CD8-positive, alpha-beta memory T cell (primary cell): ENCODE data around the gene OR1F1. TPM values are rescaled to one million over a fixed set of nuclear protein-coding genes. Genes with fewer than 3 reads are reported as not detected.

Experiments
- CTCF ChIA-PET: fragments of 350-600 bp; sonication (Branson Sonifier 250); formaldehyde crosslinking; loops from one replicate; lab custom pipeline; 2021; ENCODE audit warnings: antibody characterized with exemption; lab: Charles Lee
- POLR2A ChIA-PET: fragments of 350-600 bp; sonication (Branson Sonifier 250); formaldehyde crosslinking; loops from one replicate; lab custom pipeline; 2021; ENCODE audit warnings: antibody characterized with exemption; lab: Charles Lee
- DNase-seq, 5 donors: peaks; one replicate each; pipeline versions ENCODE4 v3.0.0 to v3.0.0-alpha.2; 2020 to 2022; ENCODE audit warnings: mixed read lengths in 1 of 5
- H3K27ac ChIP-seq: one replicate; pipeline ENCODE4 v1.7.0; 2013; ENCODE audit warnings: low read depth, mild to moderate bottlenecking, low read length, moderate library complexity
- H3K27me3 ChIP-seq: 2 replicates; pipeline ENCODE4 v1.7.0; 2013; ENCODE audit warnings: low read length, mild to moderate bottlenecking; ENCODE audit not compliant: insufficient read depth, poor library complexity, severe bottlenecking
- H3K36me3 ChIP-seq: 2 replicates; pipeline ENCODE4 v1.7.0; 2013; ENCODE audit warnings: mild to moderate bottlenecking, low read length, moderate library complexity; ENCODE audit not compliant: insufficient read depth
- H3K4me1 ChIP-seq: 2 replicates; pipeline ENCODE4 v1.7.0; 2013; ENCODE audit warnings: mild to moderate bottlenecking, low read length, moderate library complexity; ENCODE audit not compliant: insufficient read depth
- H3K4me3 ChIP-seq: 2 replicates; pipeline ENCODE4 v1.7.0; 2013; ENCODE audit warnings: mild to moderate bottlenecking, low read length
- H3K9me3 ChIP-seq: 2 replicates; pipeline ENCODE4 v1.7.0; 2013; ENCODE audit warnings: mild to moderate bottlenecking, low read length
- H3K27ac Mint-ChIP-seq, 8 donors: one replicate each; pipeline ENCODE4 v1.8.0; 2020 to 2021; ENCODE audit warnings: mixed read lengths in 8 of 8, mild to moderate bottlenecking in 6 of 8, inconsistent platforms in 3 of 8, moderate library complexity in 3 of 8
- H3K27me3 Mint-ChIP-seq, 2 donors: one replicate each; pipeline ENCODE4 v1.8.0; 2020 to 2021; ENCODE audit warnings: mixed read lengths in 2 of 2, mild to moderate bottlenecking in 1 of 2, moderate library complexity in 1 of 2
- H3K36me3 Mint-ChIP-seq, 3 donors: one replicate each; pipeline ENCODE4 v1.8.0; 2020 to 2021; ENCODE audit warnings: mixed read lengths in 3 of 3, inconsistent platforms in 1 of 3, mild to moderate bottlenecking in 1 of 3
- H3K4me1 Mint-ChIP-seq, 3 donors: one replicate each; pipeline ENCODE4 v1.8.0; 2020 to 2021; ENCODE audit warnings: mixed read lengths in 3 of 3, inconsistent platforms in 1 of 3, mild to moderate bottlenecking in 1 of 3
- H3K4me3 Mint-ChIP-seq, 7 donors: one replicate each; pipeline ENCODE4 v1.8.0; 2020 to 2021; ENCODE audit warnings: mixed read lengths in 7 of 7, mild to moderate bottlenecking in 6 of 7, moderate library complexity in 4 of 7, inconsistent platforms in 2 of 7
- H3K9me3 Mint-ChIP-seq, 5 donors: one replicate each; pipeline ENCODE4 v1.8.0; 2020 to 2022; ENCODE audit warnings: mixed read lengths in 5 of 5, mild to moderate bottlenecking in 3 of 5, moderate library complexity in 2 of 5, inconsistent platforms in 1 of 5
- polyA plus RNA-seq: library from polyadenylated mRNA; unstranded; fragments of 300-500 nt; fragmentation: Illumina TruSeq; gene quantifications from one replicate; pipeline ENCODE4 v1.2.3, GENCODE V29; 2021
- total RNA-seq, 2 experiments: library from RNA; stranded (reverse); gene quantifications; one replicate each; pipeline ENCODE4 v1.2.3, GENCODE V29; 2021

Gene OR1F1
- total and polyA plus RNA-seq, 3 experiments from 2014 or later: not detected

DNA sequence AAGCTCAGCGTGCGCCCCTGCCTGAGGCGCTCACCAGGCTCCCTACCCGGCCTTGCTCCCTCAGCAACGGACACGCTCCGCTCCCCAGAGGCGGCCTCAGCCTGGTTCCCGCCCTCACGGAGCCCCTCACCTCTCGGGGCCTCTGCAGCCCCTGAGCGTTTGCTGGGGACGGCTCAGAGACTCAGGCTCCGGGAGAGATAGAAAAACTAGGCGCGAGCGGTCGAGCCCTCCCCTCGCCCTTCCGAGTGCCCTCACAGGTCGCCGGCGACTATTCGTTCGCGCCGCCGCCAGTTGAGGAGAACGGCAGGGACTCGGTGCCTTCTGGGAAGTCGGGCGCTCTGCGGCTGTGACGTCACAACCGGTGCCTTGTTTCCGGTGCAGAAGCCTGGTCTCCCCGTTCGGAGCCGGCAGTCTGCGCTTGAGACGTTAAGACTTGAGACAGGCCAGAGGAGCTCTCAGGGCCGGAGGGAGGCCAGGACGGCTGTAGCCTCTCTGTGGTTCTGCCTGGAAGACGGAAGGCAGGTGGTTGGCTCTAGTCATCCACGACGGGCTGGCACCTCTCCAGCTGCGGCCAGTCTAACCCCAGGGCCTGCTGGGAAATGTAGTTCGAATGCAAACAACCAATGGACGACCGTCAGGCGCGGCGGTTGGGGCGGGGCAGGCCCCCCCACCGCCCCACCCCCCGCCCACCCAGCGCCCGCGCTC lies 47.0 kb downstream of the OR1F1 start, which contains the start of gene ZNF200:
ZNF200 (minus strand) TSS at position 302 of the 705 bp plus-strand sequence. CDS start 1,403 bp downstream, outside the sequence.
- peaks cover 32 to 47% (median 36%) of the 10 kb centered on the region in 3 donors for H3K36me3 Mint-ChIP-seq
- ChIA-PET CTCF (interaction anchor here (1.1 kb wide), 1 partner anchor 20 kb away, joined by 4 read pairs; no protein-coding TSS in a partner anchor), POLR2A (interaction anchor here (0.6 to 1.6 kb wide), 8 partner anchors 15 to 324 kb away, joined by 3 to 5 read pairs (median 4); no protein-coding TSS in a partner anchor)
- H3K4me1 ChIP-seq: peaks cover 21% of the 10 kb centered on the region
- peak within 1 kb of the TSS; percentile 96 to 97 (median 97) for H3K27ac Mint-ChIP-seq
- H3K27ac ChIP-seq: peak within 1 kb of the TSS; percentile 92
- peaks cover 5 to 13% (median 12%) of the 10 kb centered on the region in 5 donors for H3K9me3 Mint-ChIP-seq
- H3K27me3 ChIP-seq: no peaks in the 10 kb centered on the region
- no peaks in the 10 kb centered on the region for H3K9me3 ChIP-seq
- peak; percentile 86 to 94 (median 93) for DNase-seq
- peaks cover 29% of the 10 kb centered on the region for H3K36me3 ChIP-seq
- peaks cover 37 to 47% (median 42%) of the 10 kb centered on the region in 3 donors for H3K4me1 Mint-ChIP-seq
- peak within 1 kb of the TSS; percentile 99 for H3K4me3 ChIP-seq
- H3K4me3 Mint-ChIP-seq: peak within 1 kb of the TSS; percentile 92 to 98 (median 95)
- peaks cover 0 to 2% of the 10 kb centered on the region in 2 donors for H3K27me3 Mint-ChIP-seq

DNA sequence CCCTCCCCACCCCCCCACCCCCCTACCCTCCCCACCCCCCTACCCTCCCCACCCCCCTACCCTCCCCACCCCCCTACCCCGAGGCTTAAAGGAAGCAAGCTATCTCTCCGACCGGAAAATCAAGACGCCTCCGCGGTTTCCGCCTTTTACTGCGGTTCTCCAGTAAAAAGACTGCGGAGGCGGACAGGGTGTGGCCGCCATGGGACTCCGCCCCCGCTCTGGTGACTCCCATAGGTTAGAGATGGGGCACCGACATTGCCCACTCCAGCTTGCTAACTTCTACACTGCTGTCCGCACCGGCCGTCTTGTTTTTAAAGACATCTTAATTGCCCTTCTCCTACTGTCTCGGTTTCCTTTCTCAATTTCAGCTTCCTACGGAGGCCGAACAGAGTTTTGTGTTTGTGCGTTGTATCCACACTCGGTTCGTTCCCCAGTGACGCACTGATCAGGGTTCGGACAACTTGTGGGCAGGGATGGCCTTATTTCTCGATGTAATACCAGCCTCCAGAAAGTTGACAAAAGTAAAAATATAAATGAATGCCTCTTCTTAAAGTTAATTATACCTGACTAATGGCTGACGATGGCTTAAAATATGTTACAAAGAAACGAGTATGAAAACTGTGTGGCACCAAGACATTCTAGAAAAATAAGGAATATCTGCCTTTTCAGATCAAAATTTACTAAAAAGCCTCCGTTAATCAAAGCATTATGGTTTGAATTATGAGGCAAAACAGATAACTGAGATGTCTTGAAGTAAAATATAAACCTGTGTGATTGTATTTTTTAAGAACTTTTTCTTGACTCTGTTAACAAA lies 48.1 kb downstream of the OR1F1 start:
- Histone ChIP-seq H3K4me3 (no peak overlapping the region), H3K9me3 (no peaks in the 10 kb centered on the region), H3K27ac (no peak overlapping the region), H3K36me3 (peaks cover 18% of the 10 kb centered on the region), H3K27me3 (no peaks in the 10 kb centered on the region), H3K4me1 (peaks cover 21% of the 10 kb centered on the region)
- Mint-ChIP-seq H3K4me1 (peaks cover 36 to 46% (median 36%) of the 10 kb centered on the region in 3 donors), H3K9me3 (peaks cover 0 to 6% (median 2%) of the 10 kb centered on the region in 5 donors), H3K27ac (peak overlapping the region; percentile 12 to 95 (median 80)), H3K27me3 (peaks cover 0 to 8% of the 10 kb centered on the region in 2 donors), H3K4me3 (peak overlapping the region; percentile 59 to 92 (median 80)), H3K36me3 (peaks cover 21 to 37% (median 25%) of the 10 kb centered on the region in 3 donors)
- peak; percentile 18 to 62 (median 33) for DNase-seq
- ChIA-PET CTCF (no interaction called here), POLR2A (interaction anchor here (0.6 to 1.6 kb wide), 5 partner anchors 16 to 86 kb away, joined by 4 to 5 read pairs (median 4); no protein-coding TSS in a partner anchor)

DNA sequence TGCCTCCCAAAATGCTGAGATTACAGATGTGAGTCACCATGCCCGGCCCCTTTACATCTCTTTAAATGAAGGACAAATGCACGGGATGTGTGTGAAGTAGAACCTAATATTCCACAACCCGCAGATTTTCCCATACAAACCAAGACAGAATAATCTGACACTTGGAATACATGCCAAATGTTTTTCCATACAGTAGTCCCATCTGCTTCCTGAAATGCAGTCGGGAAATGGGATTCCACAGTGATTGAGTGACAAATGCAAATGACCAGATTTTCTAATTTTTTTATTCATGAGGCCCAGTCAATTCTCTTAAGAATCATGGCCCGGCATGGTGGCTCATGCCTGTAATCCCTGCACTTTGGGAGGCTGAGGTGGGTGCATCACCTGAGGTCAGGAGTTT lies 53.8 kb downstream of the OR1F1 start:
- H3K4me3 ChIP-seq: no peak overlapping the region
- Mint-ChIP-seq H3K27ac (no peak overlapping the region), H3K4me1 (peaks cover 0 to 2% (median under 1%) of the 10 kb centered on the region in 3 donors), H3K9me3 (no peaks in the 10 kb centered on the region), H3K36me3 (peaks cover 0 to 3% (median 0%) of the 10 kb centered on the region in 3 donors), H3K4me3 (no peak overlapping the region), H3K27me3 (peaks cover 10 to 44% of the 10 kb centered on the region in 2 donors)
- ChIA-PET POLR2A (interaction anchor here (0.6 kb wide), 1 partner anchor 13 kb away, joined by 3 read pairs; no protein-coding TSS in a partner anchor), CTCF (no interaction called here)
- no peaks in the 10 kb centered on the region for H3K27me3 ChIP-seq
- no peaks in the 10 kb centered on the region for H3K9me3 ChIP-seq
- H3K4me1 ChIP-seq: no peaks in the 10 kb centered on the region
- H3K36me3 ChIP-seq: no peaks in the 10 kb centered on the region
- DNase-seq: no peak
- H3K27ac ChIP-seq: no peak overlapping the region

DNA sequence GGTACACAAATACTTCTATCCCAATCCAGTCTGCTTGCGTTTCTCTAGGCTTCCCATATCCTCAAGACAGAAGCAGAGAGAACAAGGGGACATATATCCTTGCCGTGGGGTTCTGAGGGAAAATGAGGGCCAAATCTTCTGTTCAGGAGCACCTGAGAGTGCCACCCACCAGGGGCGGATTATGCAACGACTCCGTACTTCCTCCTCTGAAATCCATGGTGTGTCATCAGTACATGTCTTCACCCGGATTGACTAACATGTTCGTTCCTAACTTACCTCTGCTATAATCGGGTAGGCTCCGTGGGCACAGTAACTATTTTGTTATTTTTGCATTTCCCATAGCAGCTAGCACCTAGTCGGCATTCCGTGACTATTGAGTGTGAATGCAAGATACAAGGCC lies 54.7 kb downstream of the OR1F1 start:
- Histone ChIP-seq H3K27me3 (no peaks in the 10 kb centered on the region), H3K4me3 (no peak overlapping the region), H3K36me3 (no peaks in the 10 kb centered on the region), H3K9me3 (no peaks in the 10 kb centered on the region), H3K27ac (no peak overlapping the region), H3K4me1 (no peaks in the 10 kb centered on the region)
- no peak for DNase-seq
- no peak overlapping the region for H3K4me3 Mint-ChIP-seq
- peaks cover 14 to 44% of the 10 kb centered on the region in 2 donors for H3K27me3 Mint-ChIP-seq
- POLR2A ChIA-PET: interaction anchor here (0.6 kb wide), 1 partner anchor 12 kb away, joined by 3 read pairs; no protein-coding TSS in a partner anchor
- H3K9me3 Mint-ChIP-seq: no peaks in the 10 kb centered on the region
- CTCF ChIA-PET: interaction anchor here (1.5 kb wide), 1 partner anchor 68 kb away, joined by 3 read pairs; no protein-coding TSS in a partner anchor
- H3K4me1 Mint-ChIP-seq: no peaks in the 10 kb centered on the region
- no peak overlapping the region for H3K27ac Mint-ChIP-seq
- peaks cover 0 to 3% (median 0%) of the 10 kb centered on the region in 3 donors for H3K36me3 Mint-ChIP-seq

DNA sequence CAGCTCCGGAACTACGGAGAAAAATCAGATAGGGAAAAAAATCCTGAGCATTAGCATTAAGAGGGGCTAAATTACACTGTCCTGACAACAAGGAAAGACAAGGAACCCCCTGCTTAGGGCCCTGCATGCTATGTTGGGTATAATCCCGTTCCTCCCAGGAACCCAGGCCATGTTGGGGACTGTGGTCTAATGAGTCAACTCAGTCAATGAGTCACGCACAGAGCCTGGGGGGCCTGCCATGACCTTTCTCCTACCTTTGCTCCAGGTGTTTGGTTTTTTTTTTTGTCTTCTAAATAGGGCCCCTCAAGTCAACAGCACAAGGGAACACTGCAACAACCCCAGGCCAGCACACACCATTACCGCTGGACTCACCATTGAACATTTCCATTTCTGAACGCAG lies 55.9 kb downstream of the OR1F1 start:
- DNase-seq: no peak
- no peaks in the 10 kb centered on the region for H3K4me1 Mint-ChIP-seq
- H3K36me3 Mint-ChIP-seq: peaks cover 0 to 3% (median 0%) of the 10 kb centered on the region in 3 donors
- H3K9me3 ChIP-seq: no peaks in the 10 kb centered on the region
- H3K27ac ChIP-seq: no peak overlapping the region
- no peak overlapping the region for H3K4me3 ChIP-seq
- no peaks in the 10 kb centered on the region for H3K9me3 Mint-ChIP-seq
- peaks cover 16 to 44% of the 10 kb centered on the region in 2 donors for H3K27me3 Mint-ChIP-seq
- ChIA-PET CTCF (interaction anchor here (1.5 kb wide), 1 partner anchor 69 kb away, joined by 3 read pairs; no protein-coding TSS in a partner anchor), POLR2A (no interaction called here)
- H3K27me3 ChIP-seq: no peaks in the 10 kb centered on the region
- H3K27ac Mint-ChIP-seq: no peak overlapping the region
- H3K4me1 ChIP-seq: no peaks in the 10 kb centered on the region
- H3K4me3 Mint-ChIP-seq: no peak overlapping the region
- H3K36me3 ChIP-seq: no peaks in the 10 kb centered on the region

DNA sequence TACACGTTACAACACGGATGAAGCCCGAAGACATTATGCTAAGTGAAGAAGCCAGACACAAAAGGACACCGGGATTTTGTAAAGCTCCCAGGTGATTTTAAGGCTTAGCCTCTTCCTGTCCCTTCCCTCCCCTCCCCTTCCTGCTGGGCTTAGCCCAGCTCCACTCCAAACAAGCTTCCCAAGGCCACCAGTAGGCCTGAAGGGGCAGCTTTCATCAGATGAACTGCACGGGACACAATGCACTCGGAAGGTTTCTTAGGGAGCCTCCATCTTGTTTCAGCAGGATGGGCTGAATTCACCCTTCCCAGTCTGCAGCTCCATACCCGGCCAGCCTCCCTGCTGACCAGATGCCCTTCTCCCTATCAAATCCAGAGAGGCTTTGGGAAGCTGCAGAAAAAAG lies 58.0 kb downstream of the OR1F1 start:
- H3K4me1 Mint-ChIP-seq: no peaks in the 10 kb centered on the region

DNA sequence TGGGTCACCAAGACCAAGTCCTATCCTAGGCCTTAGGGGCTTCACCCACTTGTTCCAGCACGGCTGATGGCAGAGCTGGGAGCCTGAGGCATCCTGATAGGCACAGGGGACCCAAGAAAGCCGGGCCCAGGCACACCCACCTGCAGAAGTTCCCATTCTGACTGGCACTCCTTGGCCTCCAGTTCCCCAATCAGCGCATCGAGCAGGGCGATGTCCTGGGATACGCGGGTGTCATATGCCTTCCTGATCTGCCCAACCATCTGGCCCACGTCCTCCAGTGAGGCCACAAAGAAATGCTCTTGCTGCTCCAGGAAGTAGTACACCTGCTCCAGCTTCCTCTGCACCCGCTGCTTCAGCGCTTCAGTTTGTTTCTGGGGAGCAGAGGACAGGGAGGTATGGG lies 58.9 kb downstream of the OR1F1 start:
- Histone ChIP-seq H3K4me1 (no peaks in the 10 kb centered on the region), H3K9me3 (no peaks in the 10 kb centered on the region), H3K36me3 (no peaks in the 10 kb centered on the region), H3K4me3 (no peak overlapping the region), H3K27me3 (no peaks in the 10 kb centered on the region), H3K27ac (no peak overlapping the region)
- H3K4me3 Mint-ChIP-seq: no peak overlapping the region
- H3K27ac Mint-ChIP-seq: no peak overlapping the region
- DNase-seq: no peak
- peaks cover 18 to 36% of the 10 kb centered on the region in 2 donors for H3K27me3 Mint-ChIP-seq
- no peaks in the 10 kb centered on the region for H3K9me3 Mint-ChIP-seq
- ChIA-PET CTCF (no interaction called here), POLR2A (interaction anchor here (0.6 kb wide), 1 partner anchor 13 kb away, joined by 3 read pairs; no protein-coding TSS in a partner anchor)
- no peaks in the 10 kb centered on the region for H3K4me1 Mint-ChIP-seq
- peaks cover 0 to 7% (median 0%) of the 10 kb centered on the region in 3 donors for H3K36me3 Mint-ChIP-seq

More for the DNA sequence above, 58.0 kb downstream of the OR1F1 start:
- Histone ChIP-seq H3K4me3 (no peak overlapping the region), H3K9me3 (no peaks in the 10 kb centered on the region), H3K27me3 (no peaks in the 10 kb centered on the region), H3K36me3 (no peaks in the 10 kb centered on the region), H3K27ac (no peak overlapping the region), H3K4me1 (no peaks in the 10 kb centered on the region)
- H3K36me3 Mint-ChIP-seq: peaks cover 0 to 5% (median 0%) of the 10 kb centered on the region in 3 donors
- ChIA-PET CTCF (no interaction called here), POLR2A (no interaction called here)
- H3K9me3 Mint-ChIP-seq: no peaks in the 10 kb centered on the region
- no peak for DNase-seq
- H3K27ac Mint-ChIP-seq: no peak overlapping the region
- H3K4me3 Mint-ChIP-seq: no peak overlapping the region
- peaks cover 18 to 37% of the 10 kb centered on the region in 2 donors for H3K27me3 Mint-ChIP-seq
